IMR-90 (cell line): ENCODE results near the gene PARP3. TPM values are rescaled to one million over a fixed set of nuclear protein-coding genes. Genes with fewer than 3 reads are reported as not detected.
A peak's percentile ranks its signal among the peaks of the same experiment; 100 is the strongest.

Source experiments
- ATAC-seq: fragments of 200-7000 bp; cut with Tn5 transposase; 2 replicates; pipeline ENCODE4 v1.9.1; 2020; ENCODE audit warnings: low read depth, mild to moderate bottlenecking, moderate library complexity
- BruUV-seq: library from RNA; stranded (reverse); fragments of 400-500 nt; replicated peaks from 2 replicates; lab custom pipeline; 2021; lab: Mats Ljungman, UMichigan
- CTCF ChIA-PET: fragments of 300-600 bp; formaldehyde crosslinking; extraction: SDS; loops from one replicate; lab custom pipeline; 2021; ENCODE audit warnings: antibody characterized with exemption; lab: Yijun Ruan, JAX
- POLR2A ChIA-PET: fragments of 300-600 bp; sonication (Branson Sonifier 250); formaldehyde crosslinking; loops from one replicate; lab custom pipeline; 2022; ENCODE audit warnings: antibody characterized with exemption; ENCODE audit not compliant: unreplicated experiment; lab: Charles Lee
- DNase-seq: peaks from one replicate; pipeline ENCODE4 v3.0.0; 2013
- H2AFZ ChIP-seq: replicated peaks from 2 replicates; pipeline ENCODE3; 2013; ENCODE audit warnings: low read length, mild to moderate bottlenecking; ENCODE audit not compliant: poor library complexity
- H2AK5ac ChIP-seq: 2 replicates; pipeline ENCODE4 v1.6.1; 2013; ENCODE audit warnings: low read depth, low read length, inconsistent platforms
- H2AK9ac ChIP-seq: replicated peaks from 2 replicates; pipeline ENCODE3; 2013; ENCODE audit warnings: mild to moderate bottlenecking, low read depth, low read length, moderate library complexity; ENCODE audit not compliant: poor library complexity
- H2BK120ac ChIP-seq: 2 replicates; pipeline ENCODE4 v1.6.1; 2013; ENCODE audit warnings: low read depth, low read length, inconsistent platforms
- H2BK15ac ChIP-seq: 3 replicates; pipeline ENCODE4 v1.6.1; 2013; ENCODE audit warnings: low read depth, low read length, inconsistent platforms
- H2BK20ac ChIP-seq: 2 replicates; pipeline ENCODE4 v1.6.1; 2013; ENCODE audit warnings: low read depth, mild to moderate bottlenecking, inconsistent platforms, low read length, moderate library complexity
- H2BK5ac ChIP-seq: 2 replicates; pipeline ENCODE4 v1.6.1; 2013; ENCODE audit warnings: mild to moderate bottlenecking, low read depth, low read length, inconsistent platforms; ENCODE audit not compliant: poor library complexity, severe bottlenecking
- H3K14ac ChIP-seq: replicated peaks from 2 replicates; pipeline ENCODE4 v1.6.1; 2013; ENCODE audit warnings: low read depth, low read length, inconsistent platforms
- H3K18ac ChIP-seq: 2 replicates; pipeline ENCODE4 v1.6.1; 2013; ENCODE audit warnings: low read depth, low read length, control low read depth
- H3K23ac ChIP-seq: 2 replicates; pipeline ENCODE4 v1.6.1; 2013; ENCODE audit warnings: low read depth, low read length, inconsistent platforms
- H3K27ac ChIP-seq: 2 replicates; pipeline ENCODE4 v1.5.1; 2013; ENCODE audit warnings: mild to moderate bottlenecking, control low read depth, low read length; ENCODE audit not compliant: insufficient read depth
- H3K27me3 ChIP-seq: 2 replicates; pipeline ENCODE4 v1.6.1; 2013; ENCODE audit warnings: low read length; ENCODE audit not compliant: control insufficient read depth, insufficient read depth
- H3K36me3 ChIP-seq: 2 replicates; pipeline ENCODE4 v1.6.1; 2013; ENCODE audit warnings: low read length, mixed read lengths; ENCODE audit not compliant: control insufficient read depth, insufficient read depth
- H3K4ac ChIP-seq: 2 replicates; pipeline ENCODE4 v1.6.1; 2013; ENCODE audit warnings: low read depth, low read length, inconsistent platforms
- H3K4me1 ChIP-seq: 2 replicates; pipeline ENCODE4 v1.6.1; 2013; ENCODE audit warnings: low read length, mixed read lengths; ENCODE audit not compliant: control insufficient read depth, insufficient read depth
- H3K4me2 ChIP-seq: 2 replicates; pipeline ENCODE4 v1.6.1; 2013; ENCODE audit warnings: low read depth, mild to moderate bottlenecking, control low read depth, low read length, moderate library complexity
- H3K4me3 ChIP-seq: 2 replicates; pipeline ENCODE4 v1.5.1; 2013; ENCODE audit warnings: low read depth, mild to moderate bottlenecking, control low read depth, low read length, moderate library complexity; ENCODE audit not compliant: insufficient read depth
- H3K56ac ChIP-seq: 2 replicates; pipeline ENCODE4 v1.6.1; 2013; ENCODE audit warnings: low read length, inconsistent platforms; ENCODE audit not compliant: insufficient read depth; ENCODE audit errors: extremely low read depth
- H3K79me1 ChIP-seq, 2 experiments: 2 replicates each; pipeline ENCODE4 v1.6.1; 2013; ENCODE audit warnings: low read length in 2 of 2, inconsistent platforms in 1 of 2, low read depth in 1 of 2
- H3K9ac ChIP-seq: 2 replicates; pipeline ENCODE4 v1.6.1; 2013; ENCODE audit warnings: low read depth, low read length, control low read depth
- H3K9me1 ChIP-seq: 2 replicates; pipeline ENCODE4 v1.6.1; 2013; ENCODE audit warnings: low read length, inconsistent platforms; ENCODE audit not compliant: insufficient read depth
- H3K9me3 ChIP-seq: 2 replicates; pipeline ENCODE4 v1.6.1; 2013; ENCODE audit warnings: low read length; ENCODE audit not compliant: control insufficient read depth, insufficient read depth
- H4K20me1 ChIP-seq: 2 replicates; pipeline ENCODE4 v1.6.1; 2013; ENCODE audit warnings: low read length, inconsistent platforms; ENCODE audit not compliant: insufficient read depth
- H4K5ac ChIP-seq: 2 replicates; pipeline ENCODE4 v1.6.1; 2013; ENCODE audit warnings: mild to moderate bottlenecking, low read depth, low read length, control low read depth
- H4K8ac ChIP-seq, 2 experiments: 2 replicates each; pipeline ENCODE4 v1.6.1; 2013; ENCODE audit warnings: low read depth in 2 of 2, low read length in 2 of 2, control low read depth in 1 of 2, inconsistent platforms in 1 of 2
- H4K91ac ChIP-seq: 2 replicates; pipeline ENCODE4 v1.6.1; 2013; ENCODE audit warnings: low read depth, low read length, inconsistent platforms; ENCODE audit not compliant: insufficient read depth
- BHLHE40 ChIP-seq: fragments of 150-350 bp; IDR thresholded peaks from 2 replicates; pipeline ENCODE4 v1.6.1; 2016; ENCODE audit warnings: mild to moderate bottlenecking, low read depth, low read length
- MXI1 ChIP-seq: IDR thresholded peaks from 2 replicates; pipeline ENCODE4 v1.6.1; 2012; ENCODE audit warnings: low read depth, mild to moderate bottlenecking, low read length, moderate library complexity, borderline replicate concordance
- RFX5 ChIP-seq: IDR thresholded peaks from 2 replicates; pipeline ENCODE4 v1.8.0; 2012; ENCODE audit warnings: low read depth, mild to moderate bottlenecking, low read length, moderate library complexity
- SMC3 ChIP-seq: fragments of 150-350 bp; IDR thresholded peaks from 2 replicates; pipeline ENCODE4 v1.6.1; 2016; ENCODE audit warnings: low read depth, mild to moderate bottlenecking, antibody characterized with exemption, low read length, moderate library complexity
- WGBS, 2 experiments: methylation state at CpG; one replicate each; pipeline versions ENCODE4 v1.1.5 to v1.1.7; 2013; ENCODE audit warnings: missing lambda C conversion rate in 2 of 2; ENCODE audit not compliant: insufficient read length in 1 of 2; ENCODE audit errors: extremely low coverage in 2 of 2; 5-methylcytosine and 5-hydroxymethylcytosine counted together
- dilution Hi-C: fragments of 300-500 bp; cut with HindIII; formaldehyde crosslinking; loops from one replicate; pipeline ENCODE4 v1.14.3; 2018; ENCODE audit warnings: low sequenced_read_pairs; ENCODE audit not compliant: unreplicated experiment
- in situ Hi-C: fragments of 300-500 bp; cut with MboI; formaldehyde crosslinking; loops from 3 replicates; pipeline ENCODE4 v1.14.3; 2019; ENCODE audit warnings: low sequenced_read_pairs, inconsistent platforms, mixed read lengths
- intact Hi-C: fragments of 100-400 bp; cut with micrococcal nuclease; formaldehyde crosslinking; loops from 2 replicates; pipeline ENCODE4 v1.10.0; 2022
- polyA plus RNA-seq, 3 experiments: library from polyadenylated mRNA; depleted of rRNA; stranded (reverse); fragments of >200 nt; gene quantifications; 2 replicates each; pipeline ENCODE4 v1.2.3, GENCODE V29; 2012; ENCODE audit warnings: low replicate concordance in 1 of 3
- total RNA-seq: library from RNA; depleted of rRNA; stranded (reverse); fragments of >200 nt; gene quantifications from 2 replicates; pipeline ENCODE4 v1.2.3, GENCODE V29; 2012

The PARP3 gene
- total and polyA plus RNA-seq, 2 of the 4 experiments (the other 2 are of a cell fraction), result 16.3 to 22.0 TPM

DNA sequence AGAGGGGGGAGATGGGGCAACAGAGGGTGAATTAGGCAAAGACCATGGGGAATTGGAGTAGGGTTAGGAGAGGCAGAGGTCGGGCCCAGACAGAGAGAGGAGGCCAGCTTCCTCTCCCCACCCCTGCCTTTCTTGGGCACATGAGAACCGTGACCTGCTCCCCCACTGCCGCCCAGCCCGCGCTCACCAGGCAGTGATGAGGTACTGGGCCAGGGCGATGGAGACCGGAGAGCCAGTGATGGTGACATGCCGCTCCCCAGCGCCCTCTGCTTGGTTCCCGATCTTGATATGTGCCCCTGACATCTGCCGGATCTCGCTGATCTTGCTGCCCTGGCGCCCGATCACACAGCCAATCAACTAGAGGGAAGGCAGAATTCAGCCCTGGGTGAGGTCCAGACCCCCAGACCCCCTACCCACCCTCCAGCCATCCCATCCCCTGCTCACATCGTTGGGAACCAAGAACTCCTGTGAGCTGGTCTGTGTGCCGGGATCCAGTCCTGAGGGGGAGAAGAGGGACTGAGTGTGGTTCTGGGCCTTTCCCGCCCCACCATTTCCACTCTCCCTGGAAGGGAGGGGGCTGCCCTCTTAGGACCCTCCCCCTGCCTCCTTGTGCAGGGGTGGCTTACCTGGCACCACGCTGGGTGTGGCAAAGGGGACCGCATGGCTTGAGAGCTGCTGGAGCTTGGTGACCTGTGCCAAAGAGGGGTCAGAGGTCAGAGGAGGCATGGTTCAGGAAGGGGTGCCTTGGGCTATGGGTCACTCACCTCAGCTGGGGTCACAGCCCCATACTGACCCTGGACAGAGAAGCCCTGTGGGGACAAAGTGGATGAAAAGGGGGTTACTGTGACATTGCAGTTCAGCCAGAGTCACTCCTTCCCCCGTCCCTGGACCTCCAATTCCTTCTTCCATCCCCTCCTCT is 16.7 kb downstream of the PARP3 start:
- in situ Hi-C loops, result loop anchor here (25.0 kb wide), 1 partner anchor 1622 kb away; the partner anchor contains the start of genes RASSF1, TUSC2 and ZMYND10
- Histone ChIP-seq H4K91ac (no peak overlapping the region), H4K5ac (no peak overlapping the region), H3K18ac (no peak overlapping the region), H3K9me3 (no peaks in the 10 kb centered on the region), H3K9me1 (peaks cover 2% of the 10 kb centered on the region; the same call in 1 of the 2 replicates), H3K4me2 (no peak overlapping the region), H3K36me3 (peaks cover 32% of the 10 kb centered on the region), H2BK120ac (no peak overlapping the region), H3K4me1 (peaks cover 4% of the 10 kb centered on the region), H3K4ac (no peak overlapping the region), H2AK9ac (peak overlapping the region; percentile 19), H2BK15ac (no peak overlapping the region), H2AK5ac (no peak overlapping the region), H3K79me1 (peaks cover 8 to 24% of the 10 kb centered on the region in 2 experiments), H4K8ac (no peak overlapping the region), H3K27ac (no peak overlapping the region), H4K20me1 (peaks cover 20% of the 10 kb centered on the region; the same call in 1 of the 2 replicates), H3K14ac (no peak overlapping the region), H3K9ac (no peak overlapping the region), H3K56ac (no peak overlapping the region), H2BK20ac (no peak overlapping the region), H2AFZ (no peak overlapping the region), H3K4me3 (no peak overlapping the region), H3K27me3 (no peaks in the 10 kb centered on the region), H3K23ac (no peak overlapping the region), H2BK5ac (no peak overlapping the region)
- ChIA-PET CTCF (no interaction called here), POLR2A (no interaction called here)
- no peak for ATAC-seq
- TF ChIP-seq MXI1 (no peak), SMC3 (no peak), BHLHE40 (no peak), RFX5 (no peak)
- BruUV-seq, result no TSS peak
- intact Hi-C loops, result no loop called here
- dilution Hi-C loops, result no loop called here
- whole genome bisulfite sequencing, 2 experiments, result 95% methylated on average over 11 of the region's 20 CpGs; no CpG with 5 or more reads in 1 of the 2 experiments
- DNase-seq, result no peak
